ENCODE data around the gene ARRB1.
"Not testable (repeated sequence)": the region's sequence is repeated elsewhere in the genome, so short reads cannot be mapped to it uniquely, and the experiment has no call there.

ARRB1 gene

GRCh38 chr11:75276186-75276585, 75.3 kb downstream of the ARRB1 start:
- ChIA-PET POLR2A (no interaction called here), CTCF (interaction anchor here (0.6 to 16.4 kb wide), 11 partner anchors 9 to 254 kb away, joined by 3 to 534 read pairs (median 4); no protein-coding TSS in a partner anchor)
- H3K4me3 ChIP-seq (ENCODE audit: low read depth, low read length) = no peak overlapping the region
- DNase-seq (ENCODE audit: low read depth, low spot score) = no peak
- no peak for TF ChIP-seq CTCF (IDR thresholded peaks at IDR 0.05; ENCODE audit: insufficient read depth, low read length, missing control alignments)

- ChIA-PET CTCF (interaction anchor here (0.6 to 16.4 kb wide), 11 partner anchors 9 to 254 kb away, joined by 3 to 534 read pairs (median 5); no protein-coding TSS in a partner anchor), POLR2A (no interaction called here)
- no peak overlapping the region for H3K4me3 ChIP-seq (ENCODE audit: low read depth, low read length)
- TF ChIP-seq CTCF (IDR thresholded peaks at IDR 0.05; ENCODE audit: insufficient read depth, low read length, missing control alignments) = no peak
- DNase-seq (ENCODE audit: low read depth, low spot score) = no peak
Observed at GRCh38 chr11:75275581-75275980, 75.9 kb downstream of the ARRB1 start.

GRCh38 chr11:75274716-75275115, 76.7 kb downstream of the ARRB1 start:
- H3K4me3 ChIP-seq (ENCODE audit: low read depth, low read length); DNase-seq (ENCODE audit: low read depth, low spot score): not testable (repeated sequence)
- ChIA-PET CTCF (interaction anchor here (1.2 to 16.4 kb wide), 7 partner anchors 10 to 253 kb away, joined by 3 to 534 read pairs (median 5); no protein-coding TSS in a partner anchor), POLR2A (interaction anchor here (0.7 kb wide), 1 partner anchor 91 kb away, joined by 3 read pairs; no protein-coding TSS in a partner anchor)

GRCh38 chr11:75273411-75274391, 77.8 kb downstream of the ARRB1 start:
- H3K4me3 ChIP-seq (ENCODE audit: low read depth, low read length) = no peak overlapping the region
- POLR2A ChIA-PET = interaction anchor here (0.7 kb wide), 1 partner anchor 92 kb away, joined by 3 read pairs; no protein-coding TSS in a partner anchor
- DNase-seq (ENCODE audit: low read depth, low spot score) = no peak

GRCh38 chr11:75272821-75273301, 78.6 kb downstream of the ARRB1 start:
- H3K4me3 ChIP-seq (ENCODE audit: low read depth, low read length) = no peak overlapping the region
- no peak for DNase-seq (ENCODE audit: low read depth, low spot score)
- no peak for TF ChIP-seq CTCF (IDR thresholded peaks at IDR 0.05; ENCODE audit: insufficient read depth, low read length, missing control alignments)
- ChIA-PET CTCF (interaction anchor here (0.7 to 16.4 kb wide), 10 partner anchors 8 to 132 kb away, joined by 3 to 534 read pairs (median 14); no protein-coding TSS in a partner anchor), POLR2A (no interaction called here)

More at GRCh38 chr11:75273411-75274391, 77.8 kb downstream of the ARRB1 start:
- TF ChIP-seq CTCF (IDR thresholded peaks at IDR 0.05; ENCODE audit: insufficient read depth, low read length, missing control alignments) = no peak
- CTCF ChIA-PET = interaction anchor here (0.8 to 16.4 kb wide), 8 partner anchors 8 to 133 kb away, joined by 3 to 534 read pairs (median 18); no protein-coding TSS in a partner anchor

- no peak overlapping the region for H3K4me3 ChIP-seq (ENCODE audit: low read depth, low read length)
- no peak for DNase-seq (ENCODE audit: low read depth, low spot score)
- POLR2A ChIA-PET = no interaction called here
- CTCF ChIA-PET = interaction anchor here (0.7 to 16.4 kb wide), 9 partner anchors 9 to 131 kb away, joined by 3 to 534 read pairs (median 16); no protein-coding TSS in a partner anchor
- no peak for TF ChIP-seq CTCF (IDR thresholded peaks at IDR 0.05; ENCODE audit: insufficient read depth, low read length, missing control alignments)
Observed at GRCh38 chr11:75272391-75272790, 79.1 kb downstream of the ARRB1 start.
